Measurements from ENCODE around the gene MIOX.

DNA sequence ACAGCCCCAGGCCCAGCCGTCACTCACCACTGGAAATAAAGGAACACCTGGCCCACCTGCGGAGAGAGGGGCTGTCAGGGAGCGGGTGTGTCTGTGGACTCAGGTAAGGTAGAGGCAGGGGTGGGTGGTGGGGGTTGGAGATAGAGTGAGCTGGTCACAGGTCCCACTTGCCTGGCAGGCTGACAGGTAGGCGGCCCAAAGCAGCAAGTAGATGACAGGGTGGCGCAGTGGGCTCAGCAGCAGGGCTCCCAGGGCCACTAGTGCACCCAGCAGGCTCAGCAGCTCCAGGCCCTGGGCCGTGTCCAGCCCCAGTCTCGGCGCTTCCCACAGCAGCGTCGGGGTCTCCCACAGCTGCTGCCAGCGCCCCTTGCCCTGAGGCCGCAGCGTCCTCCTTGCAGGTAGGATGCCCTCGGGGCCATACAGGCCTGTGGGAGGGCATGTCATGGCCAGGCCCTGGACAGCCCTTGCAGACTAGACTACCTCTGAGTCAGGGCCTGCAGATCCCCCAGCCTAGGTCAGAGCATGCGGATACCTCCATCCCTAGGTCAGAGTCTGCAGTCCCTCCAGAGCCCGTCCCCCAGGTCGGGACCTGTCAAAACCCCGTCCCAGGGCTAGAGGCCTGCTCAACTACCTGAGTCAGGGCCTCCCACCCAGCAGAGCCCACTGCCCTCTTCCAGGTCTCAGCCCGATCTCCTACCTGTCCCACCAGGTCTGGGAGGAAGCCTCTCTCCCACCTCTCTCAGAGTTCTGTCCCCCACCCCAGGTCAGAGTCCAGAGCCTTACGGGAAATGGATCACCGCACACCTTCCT lies 20.2 kb downstream of the MIOX start:
- TF ChIP-seq POLR2A (IDR thresholded peaks at IDR 0.05) (no peak), POLR2AphosphoS5 (IDR thresholded peaks at IDR 0.05) (no peak)
- TF ChIP-seq, protein P1, sequence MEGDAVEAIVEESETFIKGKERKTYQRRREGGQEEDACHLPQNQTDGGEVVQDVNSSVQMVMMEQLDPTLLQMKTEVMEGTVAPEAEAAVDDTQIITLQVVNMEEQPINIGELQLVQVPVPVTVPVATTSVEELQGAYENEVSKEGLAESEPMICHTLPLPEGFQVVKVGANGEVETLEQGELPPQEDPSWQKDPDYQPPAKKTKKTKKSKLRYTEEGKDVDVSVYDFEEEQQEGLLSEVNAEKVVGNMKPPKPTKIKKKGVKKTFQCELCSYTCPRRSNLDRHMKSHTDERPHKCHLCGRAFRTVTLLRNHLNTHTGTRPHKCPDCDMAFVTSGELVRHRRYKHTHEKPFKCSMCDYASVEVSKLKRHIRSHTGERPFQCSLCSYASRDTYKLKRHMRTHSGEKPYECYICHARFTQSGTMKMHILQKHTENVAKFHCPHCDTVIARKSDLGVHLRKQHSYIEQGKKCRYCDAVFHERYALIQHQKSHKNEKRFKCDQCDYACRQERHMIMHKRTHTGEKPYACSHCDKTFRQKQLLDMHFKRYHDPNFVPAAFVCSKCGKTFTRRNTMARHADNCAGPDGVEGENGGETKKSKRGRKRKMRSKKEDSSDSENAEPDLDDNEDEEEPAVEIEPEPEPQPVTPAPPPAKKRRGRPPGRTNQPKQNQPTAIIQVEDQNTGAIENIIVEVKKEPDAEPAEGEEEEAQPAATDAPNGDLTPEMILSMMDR (IDR thresholded peaks at IDR 0.05), result no peak

Data from suprapubic skin (tissue), 4 donors.